K562 (cell line): ENCODE measurements around the gene C1orf167. TPM values are rescaled to one million over a fixed set of nuclear protein-coding genes. Genes with fewer than 3 reads are reported as not detected.
A peak's percentile ranks its signal among the peaks of the same experiment; 100 is the strongest.

Experiments used
- C11orf30 ChIP-seq: fragments of 450-650 bp; IDR thresholded peaks from 2 replicates; pipeline ENCODE4 v1.6.1; 2016; ENCODE audit warnings: low read depth, mild to moderate bottlenecking
- CHCHD3 ChIP-seq: fragments of 250-450 bp; sonication (Bioruptor Pico); IDR thresholded peaks from 2 replicates; pipeline ENCODE4 v2.1.2; 2022; ENCODE audit warnings: mild to moderate bottlenecking
- CREBBP ChIP-seq: IDR thresholded peaks from one replicate; pipeline ENCODE4 v1.6.1; 2012; ENCODE audit warnings: low read depth, mild to moderate bottlenecking, control low read depth, inconsistent platforms, low read length
- DNMT1 ChIP-seq: fragments of 450-650 bp; IDR thresholded peaks from 2 replicates; pipeline ENCODE4 v1.6.1; 2016; ENCODE audit warnings: antibody characterized with exemption, mild to moderate bottlenecking
- ESRRB ChIP-seq: fragments of 250-450 bp; sonication (Bioruptor Pico); IDR thresholded peaks from 2 replicates; pipeline ENCODE4 v1.5.0; 2020; ENCODE audit warnings: mild to moderate bottlenecking, moderate library complexity, borderline replicate concordance
- HMGXB4 ChIP-seq: sonication (generic); formaldehyde crosslinking; IDR thresholded peaks from 2 replicates; pipeline ENCODE4 v1.8.1; 2023; ENCODE audit warnings: mild to moderate bottlenecking, missing genetic modification reagents
- IRF9 ChIP-seq: fragments of 450-650 bp; IDR thresholded peaks from 2 replicates; pipeline ENCODE4 v1.6.1; 2016; ENCODE audit warnings: missing biosample characterization, missing genetic modification characterization
- KAT7 ChIP-seq: sonication (generic); formaldehyde crosslinking; IDR thresholded peaks from 2 replicates; pipeline ENCODE4 v1.8.0; 2022; ENCODE audit warnings: missing genetic modification reagents, mild to moderate bottlenecking, borderline replicate concordance
- NR0B1 ChIP-seq: fragments of 450-650 bp; IDR thresholded peaks from one replicate; pipeline ENCODE4 v1.6.1; 2018; ENCODE audit warnings: mild to moderate bottlenecking, moderate library complexity; ENCODE audit not compliant: partially characterized antibody
- RFX7 ChIP-seq: fragments of 250-450 bp; sonication (Bioruptor Pico); IDR thresholded peaks from 2 replicates; pipeline ENCODE4 v1.5.1; 2021; ENCODE audit warnings: mild to moderate bottlenecking
- STAT5B ChIP-seq: fragments of 250-450 bp; sonication (Bioruptor Pico); IDR thresholded peaks from 2 replicates; pipeline ENCODE4 v1.8.0; 2021; ENCODE audit warnings: mild to moderate bottlenecking, inconsistent platforms
- TFE3 ChIP-seq: fragments of 450-650 bp; formaldehyde crosslinking; IDR thresholded peaks from 2 replicates; pipeline ENCODE4 v1.4.0; 2020; ENCODE audit warnings: mild to moderate bottlenecking, mixed read lengths
- ZNF124 ChIP-seq: sonication (generic); formaldehyde crosslinking; IDR thresholded peaks from 2 replicates; pipeline ENCODE4 v1.8.1; 2022; ENCODE audit warnings: missing genetic modification reagents
- ZNF143 ChIP-seq: sonication (generic); formaldehyde crosslinking; IDR thresholded peaks from 2 replicates; pipeline ENCODE4 v1.9.0; 2022; ENCODE audit warnings: mild to moderate bottlenecking, missing genetic modification reagents
- ZZZ3 ChIP-seq: fragments of 450-650 bp; IDR thresholded peaks from 2 replicates; pipeline ENCODE4 v1.6.1; 2016; ENCODE audit warnings: antibody characterized with exemption, mild to moderate bottlenecking, moderate library complexity
- polyA plus RNA-seq, 8 experiments: library from polyadenylated mRNA; depleted of rRNA in 4 of 8; stranded (reverse) in 5 of 8; unstranded in 3 of 8; fragments of >200 nt; fragmentation: Nextera tagmentation in 2 of 8; fragmentation: Illumina TruSeq in 1 of 8; extraction: Ambion mirVana in 2 of 8; extraction: Trizol in 1 of 8; gene quantifications; 2 replicates each; pipeline versions ENCODE4 v1.2.1 to v1.2.3, GENCODE V29; 2011 to 2014; ENCODE audit warnings: inconsistent platforms in 1 of 8, missing spikeins in 1 of 8
- total RNA-seq, 7 experiments: library from RNA; depleted of rRNA in 6 of 7; stranded (reverse); fragments of >200 nt in 6 of 7; fragmentation: Illumina TruSeq in 2 of 7; extraction: Trizol in 2 of 7; gene quantifications; 2 replicates each; pipeline versions ENCODE4 v1.2.1 to v1.2.3, GENCODE V29; 2011 to 2021; ENCODE audit warnings: low replicate concordance in 1 of 7
- TF ChIP-seq, protein P1 (sequence below): fragments of 250-450 bp; sonication (Bioruptor Pico); IDR thresholded peaks from 2 replicates; pipeline ENCODE4 v1.6.1; 2021; ENCODE audit warnings: mild to moderate bottlenecking
- TF ChIP-seq, protein P2 (sequence below): sonication (generic); formaldehyde crosslinking; IDR thresholded peaks from 2 replicates; pipeline ENCODE4 v1.8.0; 2022; ENCODE audit warnings: missing genetic modification reagents, mild to moderate bottlenecking, borderline replicate concordance
- TF ChIP-seq, protein P3 (sequence below): sonication (generic); formaldehyde crosslinking; IDR thresholded peaks from 2 replicates; pipeline ENCODE4 v1.8.0; 2022; ENCODE audit warnings: missing genetic modification reagents, mild to moderate bottlenecking, borderline replicate concordance

C1orf167 gene
- total and polyA plus RNA-seq, 9 of the 15 experiments (the other 6 are each of a cell fraction or from before 2014, with no cell fraction given): 0.22 to 0.86 (median 0.31) TPM; not detected in 2

DNA sequence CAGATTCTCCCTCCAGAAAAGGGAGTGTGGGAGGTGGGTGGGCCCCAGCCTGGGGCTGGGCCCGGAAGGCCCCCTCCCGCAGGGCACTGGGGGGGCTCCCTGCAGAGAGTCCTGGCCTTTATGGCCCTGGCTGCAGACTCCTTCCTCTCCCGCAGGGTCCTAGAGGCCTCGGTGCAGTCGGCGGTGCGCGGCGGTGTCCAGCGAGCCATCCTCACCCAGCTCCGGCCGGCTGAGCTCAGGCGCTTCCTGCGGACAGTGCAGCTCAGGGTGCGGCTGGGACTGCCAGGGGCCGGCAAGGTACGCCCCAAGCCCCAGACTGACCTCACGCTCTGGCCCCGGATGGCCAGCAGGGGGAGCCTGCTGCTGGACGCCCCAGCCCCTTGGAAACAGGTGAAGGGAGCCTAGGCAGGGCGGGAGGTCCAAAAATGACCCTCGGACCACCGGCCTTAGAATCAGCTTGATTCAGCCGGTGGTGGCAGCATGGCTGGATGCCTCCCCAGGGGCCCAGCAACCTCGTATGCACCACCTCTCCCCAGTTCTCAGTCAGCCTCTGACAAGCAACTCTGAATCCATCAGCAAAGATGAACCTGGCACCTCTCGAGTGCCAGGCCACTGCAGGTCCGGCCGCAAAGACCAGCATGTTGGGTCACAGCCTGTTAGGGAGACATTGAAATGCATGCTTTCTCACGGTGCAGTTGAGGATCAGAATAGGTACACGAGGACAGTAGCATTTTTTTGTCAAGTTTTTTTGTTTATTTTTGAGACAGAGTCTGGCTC lies 23.2 kb downstream of the C1orf167 start (continued):
- TF ChIP-seq KAT7 (CRISPR knock-in tag) (peak; percentile 81; the same call in 1 of the 2 replicates), DNMT1 (0 out of 2 replicates have a peak, but pooled peaks have one; percentile 24), ZNF124 (no peak), ZNF143 (CRISPR knock-in tag) (no peak), ZZZ3 (no peak), CHCHD3 (CRISPR knock-in tag) (no peak), IRF9 (tag) (no peak), ESRRB (CRISPR knock-in tag) (no peak), STAT5B (CRISPR knock-in tag) (no peak), TFE3 (CRISPR knock-in tag) (no peak), C11orf30 (no peak), CREBBP (no peak), RFX7 (no peak), HMGXB4 (CRISPR knock-in tag) (no peak), NR0B1 (no peak)
- TF ChIP-seq, protein P1, sequence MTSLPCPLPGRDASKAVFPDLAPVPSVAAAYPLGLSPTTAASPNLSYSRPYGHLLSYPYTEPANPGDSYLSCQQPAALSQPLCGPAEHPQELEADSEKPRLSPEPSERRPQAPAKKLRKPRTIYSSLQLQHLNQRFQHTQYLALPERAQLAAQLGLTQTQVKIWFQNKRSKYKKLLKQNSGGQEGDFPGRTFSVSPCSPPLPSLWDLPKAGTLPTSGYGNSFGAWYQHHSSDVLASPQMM (CRISPR knock-in tag): no peak
- TF ChIP-seq, protein P2, sequence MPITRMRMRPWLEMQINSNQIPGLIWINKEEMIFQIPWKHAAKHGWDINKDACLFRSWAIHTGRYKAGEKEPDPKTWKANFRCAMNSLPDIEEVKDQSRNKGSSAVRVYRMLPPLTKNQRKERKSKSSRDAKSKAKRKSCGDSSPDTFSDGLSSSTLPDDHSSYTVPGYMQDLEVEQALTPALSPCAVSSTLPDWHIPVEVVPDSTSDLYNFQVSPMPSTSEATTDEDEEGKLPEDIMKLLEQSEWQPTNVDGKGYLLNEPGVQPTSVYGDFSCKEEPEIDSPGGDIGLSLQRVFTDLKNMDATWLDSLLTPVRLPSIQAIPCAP (CRISPR knock-in tag): no peak
- TF ChIP-seq, protein P3, sequence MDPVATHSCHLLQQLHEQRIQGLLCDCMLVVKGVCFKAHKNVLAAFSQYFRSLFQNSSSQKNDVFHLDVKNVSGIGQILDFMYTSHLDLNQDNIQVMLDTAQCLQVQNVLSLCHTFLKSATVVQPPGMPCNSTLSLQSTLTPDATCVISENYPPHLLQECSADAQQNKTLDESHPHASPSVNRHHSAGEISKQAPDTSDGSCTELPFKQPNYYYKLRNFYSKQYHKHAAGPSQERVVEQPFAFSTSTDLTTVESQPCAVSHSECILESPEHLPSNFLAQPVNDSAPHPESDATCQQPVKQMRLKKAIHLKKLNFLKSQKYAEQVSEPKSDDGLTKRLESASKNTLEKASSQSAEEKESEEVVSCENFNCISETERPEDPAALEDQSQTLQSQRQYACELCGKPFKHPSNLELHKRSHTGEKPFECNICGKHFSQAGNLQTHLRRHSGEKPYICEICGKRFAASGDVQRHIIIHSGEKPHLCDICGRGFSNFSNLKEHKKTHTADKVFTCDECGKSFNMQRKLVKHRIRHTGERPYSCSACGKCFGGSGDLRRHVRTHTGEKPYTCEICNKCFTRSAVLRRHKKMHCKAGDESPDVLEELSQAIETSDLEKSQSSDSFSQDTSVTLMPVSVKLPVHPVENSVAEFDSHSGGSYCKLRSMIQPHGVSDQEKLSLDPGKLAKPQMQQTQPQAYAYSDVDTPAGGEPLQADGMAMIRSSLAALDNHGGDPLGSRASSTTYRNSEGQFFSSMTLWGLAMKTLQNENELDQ (CRISPR knock-in tag): no peak
